Measurements from ENCODE around the gene KCNA3.

The KCNA3 gene

GRCh38 chr1:110674337-110675059, at the start of gene KCNA3:
Gene KCNA3, minus strand, starts transcription at chr1:110674940. Its CDS starts 131 bp downstream, at chr1:110674809.
- no peak for DNase-seq (ENCODE audit: low spot score)

GRCh38 chr1:110722807-110723206, 48.1 kb upstream of the KCNA3 start:
- DNase-seq (ENCODE audit: low spot score), result no peak

- DNase-seq (ENCODE audit: low spot score), result peak; percentile 79
Measured at GRCh38 chr1:110719908-110720307, 45.2 kb upstream of the KCNA3 start.

- DNase-seq (ENCODE audit: low spot score), result no peak
Measured at GRCh38 chr1:110718452-110718851, 43.7 kb upstream of the KCNA3 start.

GRCh38 chr1:110717179-110717578, 42.4 kb upstream of the KCNA3 start:
- DNase-seq (ENCODE audit: low spot score), result no peak

- DNase-seq (ENCODE audit: low spot score), result no peak
Measured at GRCh38 chr1:110714374-110714995, 39.7 kb upstream of the KCNA3 start.

- no peak for DNase-seq (ENCODE audit: low spot score)
Measured at GRCh38 chr1:110713221-110713620, 38.5 kb upstream of the KCNA3 start.

- DNase-seq (ENCODE audit: low spot score), result no peak
Measured at GRCh38 chr1:110710314-110710713, 35.6 kb upstream of the KCNA3 start.

GRCh38 chr1:110708974-110709440, 34.3 kb upstream of the KCNA3 start:
- DNase-seq (ENCODE audit: low spot score), result no peak

GRCh38 chr1:110707232-110707631, 32.5 kb upstream of the KCNA3 start:
- DNase-seq (ENCODE audit: low spot score), result no peak

GRCh38 chr1:110706621-110707020, 31.9 kb upstream of the KCNA3 start:
- DNase-seq (ENCODE audit: low spot score), result no peak

- DNase-seq (ENCODE audit: low spot score), result no peak
Measured at GRCh38 chr1:110702260-110702659, 27.5 kb upstream of the KCNA3 start.

- DNase-seq (ENCODE audit: low spot score), result no peak
Measured at GRCh38 chr1:110700767-110701166, 26.0 kb upstream of the KCNA3 start.

- no peak for DNase-seq (ENCODE audit: low spot score)
Measured at GRCh38 chr1:110697606-110698005, 22.9 kb upstream of the KCNA3 start.

- DNase-seq (ENCODE audit: low spot score), result no peak
Measured at GRCh38 chr1:110696818-110697217, 22.1 kb upstream of the KCNA3 start.

- no peak for DNase-seq (ENCODE audit: low spot score)
Measured at GRCh38 chr1:110690709-110691365, 16.1 kb upstream of the KCNA3 start.

GRCh38 chr1:110689868-110690267, 15.1 kb upstream of the KCNA3 start:
- DNase-seq (ENCODE audit: low spot score), result no peak

GRCh38 chr1:110688514-110688913, 13.8 kb upstream of the KCNA3 start:
- no peak for DNase-seq (ENCODE audit: low spot score)

GRCh38 chr1:110687250-110687649, 12.5 kb upstream of the KCNA3 start:
- no peak for DNase-seq (ENCODE audit: low spot score)

GRCh38 chr1:110686188-110686587, 11.4 kb upstream of the KCNA3 start:
- DNase-seq (ENCODE audit: low spot score), result no peak

GRCh38 chr1:110684491-110684890, 9.8 kb upstream of the KCNA3 start:
- DNase-seq (ENCODE audit: low spot score), result no peak

- DNase-seq (ENCODE audit: low spot score), result no peak
Measured at GRCh38 chr1:110682898-110683297, 8.2 kb upstream of the KCNA3 start.

Data from SW480 (cell line).